HEK293 (cell line): Measurements from ENCODE around the gene ACADVL.

Source experiments
- CTCF ChIA-PET: fragments of 350-600 bp; formaldehyde crosslinking; extraction: SDS; loops from one replicate; lab custom pipeline; 2021; ENCODE audit warnings: antibody characterized with exemption; lab: Yijun Ruan, JAX
- POLR2A ChIA-PET: fragments of 300-600 bp; formaldehyde crosslinking; extraction: SDS; loops from one replicate; lab custom pipeline; 2020; ENCODE audit warnings: antibody characterized with exemption, inconsistent platforms; lab: Yijun Ruan, JAX
- H3K27ac ChIP-seq: fragments of 200-500 bp; sonication (Bioruptor generic); 2 replicates; pipeline ENCODE4 v1.5.1; 2014; ENCODE audit warnings: low read depth, low read length, control low read depth, inconsistent platforms; ENCODE audit errors: extremely low read depth
- H3K36me3 ChIP-seq, 2 experiments: fragments of 200-500 bp in 1 of 2; sonication (Bioruptor generic) in 1 of 2; 1 replicate in 1 of 2; 2 replicates in 1 of 2; pipeline ENCODE4 v1.5.1; 2014 to 2017; ENCODE audit warnings: inconsistent platforms in 2 of 2, low read length in 2 of 2; ENCODE audit not compliant: control insufficient read depth in 2 of 2, insufficient read depth in 1 of 2
- H3K4me1 ChIP-seq: fragments of 200-500 bp; sonication (Bioruptor generic); 2 replicates; pipeline ENCODE4 v1.5.1; 2014; ENCODE audit warnings: mild to moderate bottlenecking, low read length, inconsistent platforms; ENCODE audit not compliant: control insufficient read depth, insufficient read depth
- H3K4me3 ChIP-seq: 2 replicates; pipeline ENCODE4 v1.5.1; 2011; ENCODE audit warnings: low read depth, mild to moderate bottlenecking, control low read depth, low read length, moderate library complexity
- H3K9me3 ChIP-seq: fragments of 200-500 bp; sonication (Bioruptor generic); 2 replicates; pipeline ENCODE4 v1.5.1; 2014; ENCODE audit warnings: low read depth, low read length, inconsistent platforms; ENCODE audit not compliant: control insufficient read depth, insufficient read depth
- KLF1 ChIP-seq: fragments of 450-650 bp; formaldehyde crosslinking; IDR thresholded peaks from 2 replicates; pipeline ENCODE4 v1.5.1; 2016; ENCODE audit warnings: missing biosample characterization, missing genetic modification characterization
- KLF7 ChIP-seq: fragments of 450-650 bp; formaldehyde crosslinking; IDR thresholded peaks from 2 replicates; pipeline ENCODE4 v1.5.1; 2016; ENCODE audit warnings: missing biosample characterization, missing genetic modification characterization, borderline replicate concordance
- KLF9 ChIP-seq: fragments of 450-650 bp; formaldehyde crosslinking; IDR thresholded peaks from 2 replicates; pipeline ENCODE4 v1.5.1; 2016; ENCODE audit warnings: missing biosample characterization, missing genetic modification characterization, low read depth
- ZFP3 ChIP-seq: fragments of 450-650 bp; formaldehyde crosslinking; IDR thresholded peaks from 2 replicates; pipeline ENCODE4 v1.5.1; 2016; ENCODE audit warnings: low read depth, missing biosample characterization, missing genetic modification characterization
- ZNF138 ChIP-seq: fragments of 450-650 bp; formaldehyde crosslinking; IDR thresholded peaks from 2 replicates; pipeline ENCODE4 v1.5.1; 2016; ENCODE audit warnings: missing biosample characterization, missing genetic modification characterization, borderline replicate concordance
- ZNF16 ChIP-seq: fragments of 450-650 bp; formaldehyde crosslinking; IDR thresholded peaks from 2 replicates; pipeline ENCODE4 v1.5.1; 2016; ENCODE audit warnings: low read depth, missing biosample characterization, missing genetic modification characterization
- ZNF214 ChIP-seq: fragments of 450-650 bp; formaldehyde crosslinking; IDR thresholded peaks from 2 replicates; pipeline ENCODE4 v1.5.1; 2017; ENCODE audit warnings: missing biosample characterization, mild to moderate bottlenecking, missing genetic modification characterization, borderline replicate concordance
- ZNF221 ChIP-seq: fragments of 450-650 bp; formaldehyde crosslinking; IDR thresholded peaks from 2 replicates; pipeline ENCODE4 v1.5.1; 2017; ENCODE audit warnings: missing biosample characterization, missing genetic modification characterization, borderline replicate concordance
- ZNF266 ChIP-seq: fragments of 450-650 bp; formaldehyde crosslinking; IDR thresholded peaks from 2 replicates; pipeline ENCODE4 v1.5.1; 2016; ENCODE audit warnings: missing biosample characterization, missing genetic modification characterization, low read depth
- ZNF324 ChIP-seq: fragments of 450-650 bp; formaldehyde crosslinking; IDR thresholded peaks from 2 replicates; pipeline ENCODE4 v1.5.1; 2016; ENCODE audit warnings: missing biosample characterization, missing genetic modification characterization
- ZNF335 ChIP-seq: fragments of 450-650 bp; formaldehyde crosslinking; conservative IDR thresholded peaks from 2 replicates; pipeline ENCODE4 v1.5.1; 2016; ENCODE audit warnings: missing biosample characterization, missing genetic modification characterization
- ZNF341 ChIP-seq: fragments of 450-650 bp; formaldehyde crosslinking; IDR thresholded peaks from 2 replicates; pipeline ENCODE4; 2016; ENCODE audit warnings: low read depth, missing biosample characterization, missing genetic modification characterization
- ZNF510 ChIP-seq: fragments of 450-650 bp; formaldehyde crosslinking; IDR thresholded peaks from 2 replicates; pipeline ENCODE4 v1.5.1; 2018; ENCODE audit warnings: mild to moderate bottlenecking, missing genetic modification characterization, missing biosample characterization; ENCODE audit not compliant: insufficient replicate concordance
- ZNF571 ChIP-seq: fragments of 450-650 bp; formaldehyde crosslinking; IDR thresholded peaks from 2 replicates; pipeline ENCODE4 v1.5.0; 2017; ENCODE audit warnings: missing biosample characterization, missing genetic modification characterization
- ZNF658 ChIP-seq: fragments of 450-650 bp; formaldehyde crosslinking; IDR thresholded peaks from 2 replicates; pipeline ENCODE4; 2016; ENCODE audit warnings: missing biosample characterization, missing genetic modification characterization
- ZNF707 ChIP-seq: fragments of 450-650 bp; formaldehyde crosslinking; IDR thresholded peaks from 2 replicates; pipeline ENCODE4 v1.5.1; 2016; ENCODE audit warnings: missing biosample characterization, missing genetic modification characterization
- ZNF76 ChIP-seq: fragments of 450-650 bp; formaldehyde crosslinking; IDR thresholded peaks from 2 replicates; pipeline ENCODE4; 2016; ENCODE audit warnings: low read depth, missing biosample characterization, missing genetic modification characterization, borderline replicate concordance
- TF ChIP-seq, protein P1 (sequence below): fragments of 450-650 bp; formaldehyde crosslinking; IDR thresholded peaks from 2 replicates; pipeline ENCODE4 v1.5.1; 2016; ENCODE audit warnings: missing biosample characterization, missing genetic modification characterization
- TF ChIP-seq, protein P2 (sequence below): fragments of 450-650 bp; formaldehyde crosslinking; conservative IDR thresholded peaks from 2 replicates; pipeline ENCODE4 v1.5.1; 2016; ENCODE audit warnings: low read depth, missing biosample characterization, missing genetic modification characterization
- TF ChIP-seq, protein P3 (sequence below): fragments of 450-650 bp; formaldehyde crosslinking; IDR thresholded peaks from 2 replicates; pipeline ENCODE4 v1.5.1; 2016; ENCODE audit warnings: missing biosample characterization, missing genetic modification characterization
- TF ChIP-seq, protein P4 (sequence below): fragments of 450-650 bp; formaldehyde crosslinking; IDR thresholded peaks from 2 replicates; pipeline ENCODE4 v1.5.1; 2016; ENCODE audit warnings: missing biosample characterization, missing genetic modification characterization
- TF ChIP-seq, protein P5 (sequence below): fragments of 450-650 bp; formaldehyde crosslinking; IDR thresholded peaks from 2 replicates; pipeline ENCODE4 v1.5.1; 2016; ENCODE audit warnings: missing biosample characterization, missing genetic modification characterization

ACADVL gene

DNA sequence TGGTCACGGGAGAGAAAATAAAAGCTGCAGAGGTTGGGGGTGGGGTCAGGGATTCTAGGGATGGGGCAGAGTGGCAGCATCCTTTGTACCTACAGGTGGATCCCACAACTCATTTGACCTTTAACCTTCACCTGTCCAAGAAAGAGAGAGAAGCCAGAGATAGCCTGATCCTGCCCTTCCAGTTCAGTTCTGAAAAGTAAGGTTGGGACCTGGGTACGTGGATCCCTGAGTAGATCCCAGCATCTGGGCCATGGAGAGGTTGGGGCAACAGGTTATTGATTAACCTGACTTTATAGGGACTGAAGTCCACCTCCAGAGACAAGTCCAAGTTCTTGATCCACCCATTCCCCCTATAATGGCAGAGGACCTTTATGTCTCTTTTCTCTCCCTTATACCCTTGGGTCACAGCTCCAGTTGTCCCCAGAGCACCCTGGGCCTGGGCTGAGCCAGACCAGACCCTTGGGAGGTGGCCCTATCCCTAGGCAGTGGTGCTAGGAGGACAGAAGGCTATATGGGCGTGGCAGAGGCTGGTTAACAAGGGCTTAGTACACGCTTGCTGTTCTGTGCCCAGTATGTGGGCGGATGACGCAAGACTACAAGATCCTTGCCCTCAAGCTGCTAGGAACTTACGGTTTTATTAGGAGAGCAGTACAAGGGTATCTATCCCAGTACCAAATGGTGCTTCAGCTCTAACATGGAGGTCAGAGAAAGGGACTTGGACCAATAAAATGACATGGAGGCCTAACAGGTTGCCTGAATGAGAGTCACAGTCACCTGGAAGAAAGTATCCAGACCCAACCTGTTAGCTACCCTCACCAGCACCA, 39.2 kb downstream of the ACADVL start (continued):
- TF ChIP-seq ZNF76: no peak
- peak; percentile 61; the same call in 1 of the 2 replicates for TF ChIP-seq KLF9 (tag by site-specific recombination)
- TF ChIP-seq KLF1 (tag by site-specific recombination): peak; percentile 64
- no peak for TF ChIP-seq ZNF658

DNA sequence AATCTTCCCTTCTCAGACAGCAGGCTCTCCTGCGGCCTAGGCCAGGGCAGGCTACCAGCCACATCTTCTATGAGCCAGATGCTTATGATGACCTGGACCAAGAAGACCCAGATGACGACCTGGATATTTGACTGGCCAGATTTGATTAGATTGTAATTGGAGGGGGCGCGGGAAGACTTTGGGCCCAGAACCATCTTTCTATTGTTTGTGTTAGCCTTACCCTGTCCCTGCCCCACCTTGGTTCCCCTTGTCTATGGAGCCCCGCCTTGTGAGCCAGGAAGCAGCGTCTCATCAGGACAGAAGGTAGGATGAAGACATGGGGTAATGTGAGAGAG, 39.8 kb downstream of the ACADVL start:
- H3K9me3 ChIP-seq: no peaks in the 10 kb centered on the region
- TF ChIP-seq, protein P1, sequence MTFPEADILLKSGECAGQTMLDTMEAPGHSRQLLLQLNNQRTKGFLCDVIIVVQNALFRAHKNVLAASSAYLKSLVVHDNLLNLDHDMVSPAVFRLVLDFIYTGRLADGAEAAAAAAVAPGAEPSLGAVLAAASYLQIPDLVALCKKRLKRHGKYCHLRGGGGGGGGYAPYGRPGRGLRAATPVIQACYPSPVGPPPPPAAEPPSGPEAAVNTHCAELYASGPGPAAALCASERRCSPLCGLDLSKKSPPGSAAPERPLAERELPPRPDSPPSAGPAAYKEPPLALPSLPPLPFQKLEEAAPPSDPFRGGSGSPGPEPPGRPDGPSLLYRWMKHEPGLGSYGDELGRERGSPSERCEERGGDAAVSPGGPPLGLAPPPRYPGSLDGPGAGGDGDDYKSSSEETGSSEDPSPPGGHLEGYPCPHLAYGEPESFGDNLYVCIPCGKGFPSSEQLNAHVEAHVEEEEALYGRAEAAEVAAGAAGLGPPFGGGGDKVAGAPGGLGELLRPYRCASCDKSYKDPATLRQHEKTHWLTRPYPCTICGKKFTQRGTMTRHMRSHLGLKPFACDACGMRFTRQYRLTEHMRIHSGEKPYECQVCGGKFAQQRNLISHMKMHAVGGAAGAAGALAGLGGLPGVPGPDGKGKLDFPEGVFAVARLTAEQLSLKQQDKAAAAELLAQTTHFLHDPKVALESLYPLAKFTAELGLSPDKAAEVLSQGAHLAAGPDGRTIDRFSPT (tag by site-specific recombination): no peak
- TF ChIP-seq, protein P2, sequence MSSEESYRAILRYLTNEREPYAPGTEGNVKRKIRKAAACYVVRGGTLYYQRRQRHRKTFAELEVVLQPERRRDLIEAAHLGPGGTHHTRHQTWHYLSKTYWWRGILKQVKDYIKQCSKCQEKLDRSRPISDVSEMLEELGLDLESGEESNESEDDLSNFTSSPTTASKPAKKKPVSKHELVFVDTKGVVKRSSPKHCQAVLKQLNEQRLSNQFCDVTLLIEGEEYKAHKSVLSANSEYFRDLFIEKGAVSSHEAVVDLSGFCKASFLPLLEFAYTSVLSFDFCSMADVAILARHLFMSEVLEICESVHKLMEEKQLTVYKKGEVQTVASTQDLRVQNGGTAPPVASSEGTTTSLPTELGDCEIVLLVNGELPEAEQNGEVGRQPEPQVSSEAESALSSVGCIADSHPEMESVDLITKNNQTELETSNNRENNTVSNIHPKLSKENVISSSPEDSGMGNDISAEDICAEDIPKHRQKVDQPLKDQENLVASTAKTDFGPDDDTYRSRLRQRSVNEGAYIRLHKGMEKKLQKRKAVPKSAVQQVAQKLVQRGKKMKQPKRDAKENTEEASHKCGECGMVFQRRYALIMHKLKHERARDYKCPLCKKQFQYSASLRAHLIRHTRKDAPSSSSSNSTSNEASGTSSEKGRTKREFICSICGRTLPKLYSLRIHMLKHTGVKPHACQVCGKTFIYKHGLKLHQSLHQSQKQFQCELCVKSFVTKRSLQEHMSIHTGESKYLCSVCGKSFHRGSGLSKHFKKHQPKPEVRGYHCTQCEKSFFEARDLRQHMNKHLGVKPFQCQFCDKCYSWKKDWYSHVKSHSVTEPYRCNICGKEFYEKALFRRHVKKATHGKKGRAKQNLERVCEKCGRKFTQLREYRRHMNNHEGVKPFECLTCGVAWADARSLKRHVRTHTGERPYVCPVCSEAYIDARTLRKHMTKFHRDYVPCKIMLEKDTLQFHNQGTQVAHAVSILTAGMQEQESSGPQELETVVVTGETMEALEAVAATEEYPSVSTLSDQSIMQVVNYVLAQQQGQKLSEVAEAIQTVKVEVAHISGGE (tag by site-specific recombination): no peak
- 0 out of 2 replicates have a peak, but pooled peaks have one; percentile 36 for TF ChIP-seq ZNF335 (tag by site-specific recombination)
- H3K36me3 ChIP-seq: peaks cover 33 to 60% of the 10 kb centered on the region in 2 experiments
- H3K27ac ChIP-seq: 0 out of 2 replicates have a peak overlapping the region, but pooled peaks have one; percentile 32
- H3K4me3 ChIP-seq: no peak overlapping the region
- CTCF ChIA-PET: interaction anchor here (1.2 to 1.4 kb wide), 2 partner anchors 21 to 36 kb away, joined by 4 read pairs; no protein-coding TSS in a partner anchor
- POLR2A ChIA-PET: interaction anchor here (0.5 to 0.9 kb wide), 4 partner anchors 22 to 296 kb away, joined by 3 to 4 read pairs (median 3); partner anchors contain the start of gene SLC2A4
- H3K4me1 ChIP-seq: peaks cover 15% of the 10 kb centered on the region

DNA sequence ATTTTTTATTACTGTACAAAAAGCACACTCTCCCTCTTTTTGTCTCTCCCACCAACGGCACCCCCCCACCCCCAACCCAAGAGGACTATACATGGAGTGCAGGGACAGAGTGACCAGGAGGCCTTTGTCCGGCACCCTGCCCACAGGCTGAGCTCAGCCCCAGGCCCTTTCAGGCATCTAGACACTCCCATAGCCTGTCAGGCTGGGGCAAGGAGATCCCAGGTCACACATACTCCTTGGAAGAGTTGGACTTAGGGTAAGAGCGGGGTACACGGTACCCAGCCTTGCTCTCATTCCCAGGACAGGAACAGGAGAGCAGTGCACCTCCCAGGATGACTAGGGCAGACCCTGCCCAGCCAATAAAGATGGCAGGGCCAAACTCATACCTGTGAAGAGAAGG, 40.4 kb downstream of the ACADVL start:
- ChIA-PET POLR2A (interaction anchor here (0.5 to 0.9 kb wide), 3 partner anchors 18 to 296 kb away, joined by 3 to 5 read pairs (median 3); partner anchors contain the start of gene GABARAP), CTCF (interaction anchor here (1.4 kb wide), 1 partner anchor 20 kb away, joined by 4 read pairs; no protein-coding TSS in a partner anchor)
- Histone ChIP-seq H3K27ac (peak overlapping the region; percentile 5; the same call in 1 of the 2 replicates), H3K36me3 (peaks cover 26 to 54% of the 10 kb centered on the region in 2 experiments; a peak in 2 of 3 replicates), H3K4me3 (no peak overlapping the region), H3K9me3 (no peaks in the 10 kb centered on the region), H3K4me1 (peaks cover 18% of the 10 kb centered on the region)
- TF ChIP-seq ZNF510 (tag by site-specific recombination): no peak
- TF ChIP-seq ZNF221 (tag by site-specific recombination): no peak
- TF ChIP-seq ZNF266: no peak
- TF ChIP-seq ZNF16 (tag by site-specific recombination): no peak
- no peak for TF ChIP-seq ZNF341 (tag by site-specific recombination)
- TF ChIP-seq, protein P3, sequence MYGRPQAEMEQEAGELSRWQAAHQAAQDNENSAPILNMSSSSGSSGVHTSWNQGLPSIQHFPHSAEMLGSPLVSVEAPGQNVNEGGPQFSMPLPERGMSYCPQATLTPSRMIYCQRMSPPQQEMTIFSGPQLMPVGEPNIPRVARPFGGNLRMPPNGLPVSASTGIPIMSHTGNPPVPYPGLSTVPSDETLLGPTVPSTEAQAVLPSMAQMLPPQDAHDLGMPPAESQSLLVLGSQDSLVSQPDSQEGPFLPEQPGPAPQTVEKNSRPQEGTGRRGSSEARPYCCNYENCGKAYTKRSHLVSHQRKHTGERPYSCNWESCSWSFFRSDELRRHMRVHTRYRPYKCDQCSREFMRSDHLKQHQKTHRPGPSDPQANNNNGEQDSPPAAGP: no peak
- TF ChIP-seq, protein P4, sequence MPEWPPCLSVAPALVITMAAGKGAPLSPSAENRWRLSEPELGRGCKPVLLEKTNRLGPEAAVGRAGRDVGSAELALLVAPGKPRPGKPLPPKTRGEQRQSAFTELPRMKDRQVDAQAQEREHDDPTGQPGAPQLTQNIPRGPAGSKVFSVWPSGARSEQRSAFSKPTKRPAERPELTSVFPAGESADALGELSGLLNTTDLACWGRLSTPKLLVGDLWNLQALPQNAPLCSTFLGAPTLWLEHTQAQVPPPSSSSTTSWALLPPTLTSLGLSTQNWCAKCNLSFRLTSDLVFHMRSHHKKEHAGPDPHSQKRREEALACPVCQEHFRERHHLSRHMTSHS (tag by site-specific recombination): no peak
- no peak for TF ChIP-seq ZFP3 (tag by site-specific recombination)
- TF ChIP-seq, protein P5, sequence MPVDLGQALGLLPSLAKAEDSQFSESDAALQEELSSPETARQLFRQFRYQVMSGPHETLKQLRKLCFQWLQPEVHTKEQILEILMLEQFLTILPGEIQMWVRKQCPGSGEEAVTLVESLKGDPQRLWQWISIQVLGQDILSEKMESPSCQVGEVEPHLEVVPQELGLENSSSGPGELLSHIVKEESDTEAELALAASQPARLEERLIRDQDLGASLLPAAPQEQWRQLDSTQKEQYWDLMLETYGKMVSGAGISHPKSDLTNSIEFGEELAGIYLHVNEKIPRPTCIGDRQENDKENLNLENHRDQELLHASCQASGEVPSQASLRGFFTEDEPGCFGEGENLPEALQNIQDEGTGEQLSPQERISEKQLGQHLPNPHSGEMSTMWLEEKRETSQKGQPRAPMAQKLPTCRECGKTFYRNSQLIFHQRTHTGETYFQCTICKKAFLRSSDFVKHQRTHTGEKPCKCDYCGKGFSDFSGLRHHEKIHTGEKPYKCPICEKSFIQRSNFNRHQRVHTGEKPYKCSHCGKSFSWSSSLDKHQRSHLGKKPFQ (tag by site-specific recombination): no peak
- TF ChIP-seq ZNF707 (tag by site-specific recombination): no peak
- no peak for TF ChIP-seq ZNF138 (tag by site-specific recombination)
- TF ChIP-seq KLF7: no peak
- TF ChIP-seq ZNF214: no peak
- TF ChIP-seq ZNF324: no peak
- TF ChIP-seq ZNF571 (tag by site-specific recombination): no peak
